ENCODE data around the gene EMSY.

EMSY gene

DNA sequence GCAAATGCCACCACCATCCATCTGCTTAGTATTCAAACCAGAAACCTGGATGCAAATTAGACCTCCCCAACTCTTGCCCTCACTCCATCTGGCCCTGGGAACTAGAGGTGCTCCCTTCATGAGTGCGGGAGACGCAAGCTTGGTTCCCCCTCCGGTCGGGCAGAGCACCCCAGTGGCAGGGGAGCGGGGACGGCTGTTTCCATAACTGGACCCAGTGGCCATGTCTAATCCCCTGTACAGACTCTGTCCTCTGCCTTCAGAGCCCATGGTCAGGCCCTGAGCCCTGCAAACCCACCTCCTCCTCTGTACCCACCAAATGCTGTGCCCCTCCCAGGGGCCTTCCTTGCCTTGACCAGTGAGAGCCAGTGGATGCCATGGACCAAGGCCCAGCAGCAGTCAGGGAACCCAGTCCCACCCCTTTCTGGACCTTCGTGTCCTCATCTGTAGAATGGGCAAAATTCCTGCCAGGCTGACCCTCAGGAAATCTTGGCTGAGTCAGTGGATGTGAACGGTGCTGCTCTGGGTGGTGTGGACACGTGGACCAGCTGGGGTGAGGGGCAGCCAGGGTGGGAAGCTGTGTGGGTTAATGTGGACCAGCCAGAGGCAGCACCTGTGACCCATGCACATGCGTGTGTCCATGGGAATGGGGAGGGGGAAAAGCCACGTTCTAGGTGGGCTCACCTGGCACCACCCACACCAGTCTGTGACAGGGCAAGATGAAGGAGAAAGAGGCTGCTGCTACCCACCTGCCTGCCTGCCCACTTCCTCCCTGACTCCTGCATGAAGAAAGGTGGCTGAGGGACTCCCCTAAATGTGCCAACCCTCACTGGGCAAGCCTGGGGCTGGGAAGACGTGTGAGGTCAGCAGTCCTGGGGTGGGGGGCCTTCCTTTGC is 153.0 kb downstream of the EMSY start:
- DNase-seq (ENCODE audit: low read depth), result no peak
- no peak overlapping the region for H3K4me3 ChIP-seq (ENCODE audit: control insufficient read depth, low read depth, low read length)
- TF ChIP-seq, protein P1, sequence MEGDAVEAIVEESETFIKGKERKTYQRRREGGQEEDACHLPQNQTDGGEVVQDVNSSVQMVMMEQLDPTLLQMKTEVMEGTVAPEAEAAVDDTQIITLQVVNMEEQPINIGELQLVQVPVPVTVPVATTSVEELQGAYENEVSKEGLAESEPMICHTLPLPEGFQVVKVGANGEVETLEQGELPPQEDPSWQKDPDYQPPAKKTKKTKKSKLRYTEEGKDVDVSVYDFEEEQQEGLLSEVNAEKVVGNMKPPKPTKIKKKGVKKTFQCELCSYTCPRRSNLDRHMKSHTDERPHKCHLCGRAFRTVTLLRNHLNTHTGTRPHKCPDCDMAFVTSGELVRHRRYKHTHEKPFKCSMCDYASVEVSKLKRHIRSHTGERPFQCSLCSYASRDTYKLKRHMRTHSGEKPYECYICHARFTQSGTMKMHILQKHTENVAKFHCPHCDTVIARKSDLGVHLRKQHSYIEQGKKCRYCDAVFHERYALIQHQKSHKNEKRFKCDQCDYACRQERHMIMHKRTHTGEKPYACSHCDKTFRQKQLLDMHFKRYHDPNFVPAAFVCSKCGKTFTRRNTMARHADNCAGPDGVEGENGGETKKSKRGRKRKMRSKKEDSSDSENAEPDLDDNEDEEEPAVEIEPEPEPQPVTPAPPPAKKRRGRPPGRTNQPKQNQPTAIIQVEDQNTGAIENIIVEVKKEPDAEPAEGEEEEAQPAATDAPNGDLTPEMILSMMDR (conservative IDR thresholded peaks at IDR 0.05; ENCODE audit: control insufficient read depth, insufficient read depth, low read depth, low read length), result no peak

DNA sequence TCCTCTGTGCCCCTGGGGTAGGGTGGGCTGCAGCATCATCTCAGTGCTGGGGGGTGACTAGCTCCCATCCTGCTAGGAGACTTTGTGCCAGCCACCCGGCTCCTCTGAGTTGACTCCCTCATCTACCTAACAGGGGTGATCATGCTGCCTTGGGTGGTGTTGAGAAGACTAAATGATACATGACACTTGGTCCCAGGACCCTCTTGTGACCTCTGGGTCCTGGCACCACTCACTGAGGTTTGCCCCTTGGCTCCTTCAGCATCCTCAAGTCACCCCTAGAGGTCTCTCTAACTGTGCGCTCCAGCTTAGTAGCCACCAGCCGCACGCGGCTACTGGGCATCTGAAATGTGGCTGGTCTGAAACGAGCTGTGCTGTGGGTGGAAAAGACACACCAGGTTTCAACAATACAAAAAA is 153.6 kb downstream of the EMSY start:
- TF ChIP-seq, protein P1 (conservative IDR thresholded peaks at IDR 0.05; ENCODE audit: control insufficient read depth, insufficient read depth, low read depth, low read length), result peak; percentile 55
- peak; percentile 56 for DNase-seq (ENCODE audit: low read depth)
- H3K4me3 ChIP-seq (ENCODE audit: control insufficient read depth, low read depth, low read length), result no peak overlapping the region

DNA sequence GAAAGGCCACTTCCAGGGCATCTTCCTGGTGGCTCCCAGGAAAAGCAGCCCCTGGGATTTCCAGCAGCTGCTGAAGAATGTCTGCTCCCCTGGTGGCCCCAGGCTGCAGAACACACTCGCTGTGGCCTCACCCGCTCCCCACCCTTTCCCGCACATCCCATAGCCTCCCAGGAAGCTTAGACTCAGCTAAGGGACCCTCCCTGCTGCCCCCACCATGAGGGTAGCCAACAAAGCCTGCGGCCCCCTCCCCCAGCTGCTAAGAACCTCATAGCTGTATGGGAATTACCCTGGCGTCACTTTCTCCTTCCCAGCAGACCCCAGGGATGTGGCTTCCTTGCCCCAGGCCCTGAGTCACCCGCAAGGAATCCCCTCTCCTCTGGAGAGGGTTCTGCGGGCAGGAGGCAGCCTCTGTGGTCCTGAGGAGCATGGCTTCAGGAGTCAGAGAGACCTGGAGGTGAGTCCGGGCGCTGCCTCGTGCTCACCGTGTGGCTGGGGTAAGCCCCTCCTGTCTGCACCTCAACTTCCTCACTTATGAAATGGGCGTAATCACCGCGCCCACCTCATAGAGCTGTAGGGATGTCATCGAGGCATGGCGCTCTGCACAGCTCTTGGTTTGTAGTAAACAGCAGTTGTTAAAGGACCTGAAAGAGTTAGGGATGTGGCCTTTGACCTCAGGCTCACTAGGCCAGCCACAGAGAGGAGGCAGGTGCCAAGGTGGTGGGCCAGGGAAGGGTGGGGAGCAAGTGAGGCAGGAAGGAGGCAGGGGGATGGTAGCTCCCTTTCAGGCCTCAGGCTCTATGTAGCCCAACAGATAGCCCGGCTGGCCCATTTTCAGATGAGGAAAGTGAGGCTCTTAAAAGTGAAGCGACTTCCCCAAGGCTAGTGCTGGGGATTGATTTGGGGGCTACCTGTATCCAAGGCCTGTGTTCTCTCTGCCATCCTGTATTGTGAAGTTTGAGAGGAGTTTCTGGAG is 154.5 kb downstream of the EMSY start:
- H3K4me3 ChIP-seq (ENCODE audit: control insufficient read depth, low read depth, low read length), result no peak overlapping the region
- DNase-seq (ENCODE audit: low read depth), result no peak
- TF ChIP-seq, protein P1 (conservative IDR thresholded peaks at IDR 0.05; ENCODE audit: control insufficient read depth, insufficient read depth, low read depth, low read length), result no peak

DNA sequence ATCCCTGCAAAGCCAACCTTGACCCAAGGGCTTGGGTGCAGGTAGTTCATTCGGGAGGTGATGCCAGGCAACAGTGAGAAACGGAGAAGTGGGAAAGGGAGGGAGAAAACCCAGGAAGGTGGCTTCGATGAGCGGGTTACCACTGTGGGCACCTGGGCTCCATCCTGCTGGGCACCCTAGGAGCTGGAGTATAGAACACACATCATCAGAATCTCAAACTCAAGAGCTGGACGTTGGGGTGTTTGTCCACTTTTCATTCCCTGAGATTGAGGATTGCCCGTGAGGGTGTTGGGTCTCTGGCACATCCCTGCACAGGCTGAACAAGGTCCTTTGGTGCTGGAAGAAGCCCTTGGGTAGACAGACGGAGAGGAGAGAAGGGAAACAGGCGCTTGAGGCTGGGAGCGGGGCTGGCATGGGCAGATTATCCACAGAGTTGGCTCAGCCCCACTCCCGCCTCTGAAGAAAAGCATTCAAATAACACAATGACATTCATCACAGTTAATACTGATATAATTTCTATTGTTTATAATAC is 155.4 kb downstream of the EMSY start:
- DNase-seq (ENCODE audit: low read depth), result no peak
- no peak overlapping the region for H3K4me3 ChIP-seq (ENCODE audit: control insufficient read depth, low read depth, low read length)
- TF ChIP-seq, protein P1 (conservative IDR thresholded peaks at IDR 0.05; ENCODE audit: control insufficient read depth, insufficient read depth, low read depth, low read length), result no peak

DNA sequence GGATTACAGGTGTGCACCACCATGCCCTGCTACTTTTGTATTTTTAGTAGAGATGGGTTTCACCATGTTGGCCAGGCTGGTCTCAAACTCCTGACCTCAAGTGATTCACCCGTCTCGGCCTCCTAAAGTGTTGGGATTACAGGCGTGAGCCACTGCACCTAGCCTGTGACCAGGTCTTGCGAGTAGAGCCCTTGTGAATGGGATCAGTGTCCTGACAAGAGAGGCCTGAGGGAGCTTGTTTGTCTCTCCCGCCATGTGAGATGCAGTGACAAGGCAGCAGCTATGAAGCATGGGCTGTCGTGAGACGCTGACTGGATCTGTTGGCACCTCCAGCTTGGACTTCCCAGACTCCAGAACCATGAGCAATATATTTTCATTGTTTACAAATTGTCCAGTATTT is 156.5 kb downstream of the EMSY start:
- H3K4me3 ChIP-seq (ENCODE audit: control insufficient read depth, low read depth, low read length), result no peak overlapping the region
- TF ChIP-seq, protein P1 (conservative IDR thresholded peaks at IDR 0.05; ENCODE audit: control insufficient read depth, insufficient read depth, low read depth, low read length), result no peak
- no peak for DNase-seq (ENCODE audit: low read depth)

DNA sequence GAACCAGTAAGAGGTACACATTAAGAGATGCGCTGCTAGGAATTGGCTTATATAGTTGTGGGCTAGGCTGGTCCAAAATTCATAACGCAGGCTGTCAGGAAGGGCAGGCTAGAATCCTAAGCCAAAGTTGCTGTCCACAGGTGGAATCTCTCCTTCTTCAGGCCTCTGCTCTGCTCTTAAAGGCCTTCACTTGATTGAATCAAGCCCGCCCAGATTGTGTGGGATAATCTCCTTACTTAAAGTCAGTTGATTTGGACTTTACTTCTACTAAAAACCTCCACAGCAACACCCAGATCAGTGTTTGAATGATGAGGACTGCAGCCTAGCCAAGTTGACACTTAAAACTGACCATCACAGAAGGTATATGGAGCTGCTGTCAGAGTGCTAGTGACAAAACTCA is 156.9 kb downstream of the EMSY start:
- no peak overlapping the region for H3K4me3 ChIP-seq (ENCODE audit: control insufficient read depth, low read depth, low read length)
- DNase-seq (ENCODE audit: low read depth), result no peak
- TF ChIP-seq, protein P1 (conservative IDR thresholded peaks at IDR 0.05; ENCODE audit: control insufficient read depth, insufficient read depth, low read depth, low read length), result no peak

Measured in fibroblast of mammary gland (primary cell).